HG03521 (cell line): ENCODE data around the gene PTPN1.
"Not testable (repeated sequence)": the region's sequence is repeated elsewhere in the genome, so short reads cannot be mapped to it uniquely, and the experiment has no call there.

Source experiments
- ATAC-seq: cut with Tn5 transposase; IDR thresholded peaks from one replicate; pipeline ENCODE4 v1.9.1; 2021; ENCODE audit warnings: mild to moderate bottlenecking, moderate library complexity; ENCODE audit not compliant: unreplicated experiment

PTPN1 gene

DNA sequence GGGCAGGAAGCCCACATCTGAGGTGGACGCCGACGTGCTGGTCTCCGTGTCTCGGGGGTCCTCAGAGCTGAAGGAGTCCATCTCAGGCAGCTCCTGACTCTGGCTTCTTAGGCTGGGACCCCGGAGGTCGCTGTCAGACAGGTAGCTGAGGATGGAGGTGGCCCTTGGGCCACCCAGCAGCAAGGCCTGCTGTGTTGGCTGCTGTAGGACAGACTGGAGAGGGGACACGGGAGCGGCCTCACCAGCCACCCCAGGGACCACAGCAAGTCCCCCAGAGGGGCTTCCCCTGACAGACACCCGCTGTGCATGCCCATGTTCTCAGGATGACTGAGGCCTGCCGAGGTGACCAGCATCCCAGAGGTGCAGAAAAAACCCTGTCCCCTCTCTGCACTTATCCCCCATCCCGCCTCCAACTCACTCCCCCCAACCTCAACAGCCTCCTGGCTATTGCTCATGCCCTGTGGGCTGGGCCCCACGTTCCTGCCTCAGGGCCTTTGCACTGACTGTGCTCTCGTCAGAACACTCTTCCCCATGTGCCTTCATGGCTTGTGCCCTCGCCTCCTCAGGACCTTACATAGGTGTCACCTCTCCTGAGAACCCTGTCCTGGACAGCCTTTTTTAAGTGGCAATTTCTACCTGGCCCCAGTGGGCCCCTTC lies 92.4 kb downstream of the PTPN1 start:
- no peak for ATAC-seq

DNA sequence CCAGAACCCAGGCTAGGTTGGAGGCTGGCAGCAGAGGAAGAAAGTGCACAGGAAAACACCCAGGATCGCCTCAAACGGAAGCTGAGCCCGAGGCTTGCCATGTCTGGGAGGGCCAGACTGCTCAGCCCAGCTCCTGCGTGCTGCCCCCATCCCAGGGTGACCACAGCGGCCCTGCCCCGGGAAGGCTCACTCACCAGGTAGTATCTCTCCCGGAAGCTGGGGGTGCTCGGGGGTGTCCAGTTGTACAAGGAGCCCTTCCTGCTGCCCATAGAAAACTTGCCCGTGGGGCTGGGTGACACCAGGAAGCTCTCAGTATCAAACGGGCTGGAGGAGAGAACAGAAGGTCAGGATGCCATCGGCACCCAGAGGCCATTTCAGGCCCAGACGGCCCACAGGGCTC lies 94.3 kb downstream of the PTPN1 start:
- no peak for ATAC-seq

DNA sequence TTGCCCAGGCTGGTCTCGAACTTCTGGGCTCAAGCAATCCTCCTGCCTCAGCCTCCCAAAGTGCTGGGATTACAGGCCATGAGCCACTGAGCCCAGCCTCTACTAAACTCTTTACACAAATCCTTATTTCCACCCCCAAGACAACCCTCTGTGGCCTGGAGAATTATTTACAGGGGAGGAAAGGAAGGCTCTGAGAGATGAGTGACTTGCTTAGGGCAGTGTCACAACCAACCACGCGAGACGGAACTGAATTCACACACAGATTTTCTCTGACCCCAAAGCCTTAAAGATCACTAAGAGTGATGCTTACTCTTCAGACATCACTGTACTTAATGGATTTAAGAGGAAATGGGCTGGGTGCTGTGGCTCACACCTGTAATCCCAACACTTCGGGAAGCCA lies 95.0 kb downstream of the PTPN1 start:
- ATAC-seq, result no peak

DNA sequence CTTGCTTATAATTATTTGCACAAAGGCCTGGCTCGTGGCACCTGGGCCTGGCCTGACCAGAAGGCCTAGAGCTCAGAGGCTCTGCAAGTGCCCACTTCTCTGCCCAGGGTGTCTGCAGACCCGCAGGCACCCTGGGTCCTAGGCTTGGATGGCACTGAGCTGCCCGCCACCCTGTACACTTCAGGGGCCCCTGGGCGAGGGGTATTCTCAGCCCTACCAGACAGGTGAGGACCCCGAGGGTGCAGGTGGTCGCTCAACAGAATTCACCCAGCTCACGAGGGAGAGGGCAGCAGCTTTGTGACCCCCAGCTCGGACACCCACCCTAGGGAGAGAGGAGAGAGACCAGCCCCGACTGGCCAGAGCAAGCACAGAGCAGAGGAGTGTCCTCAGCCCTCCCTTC lies 97.3 kb downstream of the PTPN1 start:
- no peak for ATAC-seq

DNA sequence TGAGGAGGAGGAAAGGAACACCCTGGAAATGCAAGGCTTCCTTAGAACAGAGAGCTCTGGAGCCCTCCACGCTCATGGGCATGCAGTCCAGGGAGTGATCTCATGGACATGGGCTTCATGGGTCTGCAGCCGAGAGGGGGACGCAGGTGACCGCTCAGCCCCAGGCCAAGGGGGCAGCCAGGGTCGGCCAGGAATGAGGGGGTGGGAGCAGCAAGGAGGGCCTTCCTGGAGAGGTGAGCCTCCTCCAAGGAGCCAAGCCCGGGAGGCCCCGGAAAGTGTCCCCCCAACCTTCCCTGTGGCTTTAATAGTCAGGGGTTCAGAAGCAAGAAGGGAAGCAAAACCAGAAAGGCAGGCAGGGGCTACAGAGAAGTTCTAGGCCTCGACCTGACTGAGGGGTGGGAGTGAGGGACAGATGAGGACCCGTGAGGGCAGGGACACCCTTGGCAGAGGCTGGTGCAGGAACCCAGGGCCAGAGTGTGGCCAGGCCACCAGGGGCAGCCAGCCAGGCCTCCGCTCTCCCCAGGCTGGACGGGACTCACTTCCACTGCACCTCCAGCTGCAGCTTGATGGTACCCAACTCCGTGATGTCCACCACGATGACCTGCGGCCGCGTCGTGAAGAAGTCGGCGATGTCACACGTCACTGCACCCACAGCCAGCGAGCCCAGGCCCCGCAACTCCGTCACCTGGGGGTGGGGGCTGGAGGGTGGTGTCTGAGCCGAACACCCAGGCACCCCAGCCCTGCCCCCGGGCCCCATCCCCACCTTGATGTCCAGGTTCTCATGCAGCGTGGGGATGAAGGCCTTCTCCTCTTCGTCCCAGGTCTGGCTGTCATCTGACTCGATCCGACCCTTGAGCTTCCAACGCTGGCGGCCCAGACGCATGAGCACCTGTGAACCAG lies 97.9 kb downstream of the PTPN1 start:
- no peak for ATAC-seq

DNA sequence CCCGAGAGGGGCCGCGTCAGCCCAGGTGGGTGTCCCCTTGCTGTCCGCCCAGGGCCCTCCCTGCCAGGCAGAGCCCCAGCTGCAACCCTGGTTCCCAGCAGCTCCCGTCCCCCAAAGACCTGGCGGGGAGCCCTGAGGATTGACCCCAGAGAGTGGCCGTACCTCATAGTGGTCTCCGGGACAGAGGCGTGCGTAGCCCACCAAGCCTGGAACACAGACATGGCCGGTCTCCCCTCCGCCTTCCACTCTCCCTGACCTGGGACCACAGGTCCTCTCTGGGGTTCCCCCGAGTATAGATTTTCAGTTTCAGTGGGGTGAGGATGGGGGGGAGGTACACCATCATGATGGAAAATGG lies 98.5 kb downstream of the PTPN1 start:
- no peak for ATAC-seq

DNA sequence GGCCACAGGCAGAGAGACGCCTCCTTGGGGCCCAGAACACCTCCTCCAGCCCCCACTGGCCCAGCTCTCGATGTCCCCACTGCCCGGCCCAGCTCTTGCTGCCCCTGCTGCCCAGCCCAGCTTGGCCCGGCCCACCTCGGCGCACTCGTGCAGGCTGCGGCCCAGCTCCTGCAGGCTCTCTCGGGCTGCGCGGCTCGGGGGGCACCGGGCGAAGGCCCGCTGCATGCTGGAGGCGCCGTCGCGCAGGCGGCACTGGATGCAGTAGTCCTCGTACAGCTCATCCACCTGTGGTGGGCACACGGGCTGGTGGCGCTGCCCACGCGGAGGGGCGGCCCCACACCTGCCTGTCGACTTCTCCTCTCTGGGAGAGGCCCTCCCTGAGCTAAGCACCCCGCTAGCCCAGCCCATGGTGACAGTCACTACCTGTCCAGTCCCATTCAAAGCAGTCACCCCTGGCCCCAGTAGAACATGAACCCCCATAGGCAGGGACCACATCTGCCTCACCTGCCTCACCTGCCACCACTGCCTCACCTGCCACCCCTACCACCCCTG lies 99.3 kb downstream of the PTPN1 start:
- ATAC-seq, result no peak

DNA sequence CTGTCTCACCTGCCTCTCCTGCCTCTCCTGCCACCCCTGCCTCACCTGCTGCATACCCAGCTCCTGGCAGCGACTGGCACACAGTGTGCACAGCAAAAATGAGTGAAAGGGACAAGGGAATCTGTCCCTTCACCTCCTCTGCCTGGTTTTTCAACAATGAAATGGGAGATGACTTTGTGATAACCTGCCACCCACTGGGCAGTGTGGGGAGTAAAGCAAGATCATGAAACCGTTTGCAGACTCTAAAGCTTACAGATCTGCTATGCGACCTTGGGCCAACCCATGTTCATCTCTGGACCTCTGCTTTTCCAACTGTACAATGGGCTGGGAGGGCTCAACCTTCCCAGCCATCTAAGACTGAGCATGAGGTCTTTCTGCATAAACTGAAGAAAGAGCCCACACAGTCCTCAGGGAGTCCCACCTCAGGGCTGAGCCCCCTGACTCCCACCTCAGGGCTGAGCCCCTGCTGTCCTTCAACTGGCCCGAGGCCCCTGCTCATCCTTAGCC lies 100.1 kb downstream of the PTPN1 start:
- no peak for ATAC-seq

DNA sequence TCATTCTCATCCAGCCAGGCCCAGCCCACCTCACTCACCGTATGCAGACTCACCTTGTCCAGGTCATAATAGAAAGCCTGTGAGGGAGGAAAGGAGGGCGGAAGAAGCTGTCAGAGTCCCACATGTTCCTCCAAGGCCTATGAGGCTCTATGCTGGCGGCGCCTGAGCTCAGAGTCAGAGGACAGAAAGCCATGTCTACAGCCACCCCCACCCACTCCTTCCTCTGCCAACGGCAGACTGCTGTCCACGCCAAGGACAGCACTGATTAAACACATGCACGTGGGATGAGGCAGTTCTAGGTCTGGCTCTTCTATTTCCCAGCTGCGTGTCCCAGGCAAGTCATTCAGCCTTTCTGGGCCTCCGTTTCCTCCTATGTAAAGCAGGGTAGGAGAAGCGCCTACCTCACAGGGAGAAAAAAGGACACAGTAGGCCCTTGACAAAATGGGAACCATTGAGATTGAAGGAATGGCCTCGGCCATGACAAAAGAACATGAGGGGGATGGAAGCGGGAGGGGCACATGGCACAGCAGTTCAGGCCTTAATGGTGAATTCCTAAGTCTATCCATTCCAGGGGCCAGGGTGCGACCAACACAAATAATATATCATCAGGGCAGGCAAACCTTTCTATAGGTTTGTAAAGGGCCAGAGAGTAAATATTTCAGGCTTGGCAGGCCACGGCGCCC lies 101.1 kb downstream of the PTPN1 start:
- no peak for ATAC-seq

DNA sequence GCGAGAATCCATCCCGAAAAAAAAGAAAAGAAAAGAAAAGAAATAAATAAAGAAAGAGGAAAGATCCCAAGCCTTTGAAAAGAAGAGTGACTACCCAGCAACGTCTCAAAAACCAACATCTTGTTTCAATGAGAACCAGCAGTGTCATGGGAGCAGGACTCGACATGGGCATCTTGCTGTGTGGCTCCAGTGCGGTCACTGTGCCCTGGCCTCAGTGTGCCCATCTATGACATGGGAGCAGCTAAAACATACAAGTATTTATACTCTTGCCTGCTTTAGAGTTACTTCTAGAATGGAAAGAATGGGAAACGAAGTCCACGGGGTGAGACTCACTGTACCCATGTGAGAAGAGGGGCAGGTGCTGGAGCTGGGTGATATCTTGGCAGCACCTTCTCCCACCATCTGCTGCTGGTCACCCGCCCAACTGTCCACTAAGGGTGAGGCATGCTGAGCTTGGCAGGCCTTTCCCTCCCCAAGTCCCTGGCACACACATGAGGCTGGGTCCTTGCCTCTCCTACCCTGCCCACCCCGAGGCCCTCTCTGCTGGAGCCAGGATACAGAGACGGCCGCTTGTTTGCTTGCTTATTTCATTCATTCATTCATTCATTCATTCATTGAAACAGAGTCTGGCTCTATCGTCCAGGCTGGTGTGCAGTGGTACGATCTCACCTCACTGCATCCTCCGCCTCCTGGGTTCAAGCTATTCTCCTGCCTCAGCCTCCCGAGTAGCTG lies 103.4 kb downstream of the PTPN1 start:
- ATAC-seq, result no peak

DNA sequence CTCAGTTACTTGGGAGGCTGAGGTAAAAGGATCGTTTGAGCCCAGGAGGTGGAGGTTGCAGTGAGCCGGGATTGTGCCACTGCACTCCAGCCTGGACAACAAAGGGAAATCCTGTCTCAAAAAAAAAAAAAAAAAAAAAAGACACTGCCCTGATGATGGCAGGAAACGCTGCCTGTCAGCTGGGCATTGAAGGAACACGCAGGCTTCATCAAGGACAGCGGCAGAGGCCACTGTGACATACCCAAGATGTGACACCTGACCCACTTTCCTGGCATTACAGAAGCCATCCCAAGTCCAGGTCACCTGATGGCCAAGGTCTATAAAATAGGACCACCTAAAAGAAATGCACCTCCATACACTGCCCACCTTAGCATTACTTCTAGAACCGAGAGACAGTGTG lies 105.2 kb downstream of the PTPN1 start:
- ATAC-seq, result no peak

DNA sequence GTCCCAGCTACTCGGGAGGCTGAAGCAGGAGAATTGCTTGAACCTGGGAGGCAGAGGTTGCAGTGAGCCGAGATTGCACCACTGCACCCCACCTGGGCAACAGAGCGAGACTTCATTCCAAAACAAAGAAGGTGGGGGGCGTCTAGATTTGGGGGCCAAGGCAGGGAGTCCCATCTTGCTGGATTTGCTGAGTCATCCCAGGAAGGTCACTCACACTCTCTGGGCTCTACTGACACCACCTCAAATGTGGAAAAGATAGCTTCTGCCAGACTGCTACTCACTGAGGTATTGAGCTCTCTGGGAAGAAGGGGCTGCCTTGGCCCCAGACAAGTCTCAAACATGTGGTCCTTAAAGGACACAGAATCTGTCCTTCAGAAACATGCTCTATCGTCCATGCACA lies 106.8 kb downstream of the PTPN1 start:
- no peak for ATAC-seq

DNA sequence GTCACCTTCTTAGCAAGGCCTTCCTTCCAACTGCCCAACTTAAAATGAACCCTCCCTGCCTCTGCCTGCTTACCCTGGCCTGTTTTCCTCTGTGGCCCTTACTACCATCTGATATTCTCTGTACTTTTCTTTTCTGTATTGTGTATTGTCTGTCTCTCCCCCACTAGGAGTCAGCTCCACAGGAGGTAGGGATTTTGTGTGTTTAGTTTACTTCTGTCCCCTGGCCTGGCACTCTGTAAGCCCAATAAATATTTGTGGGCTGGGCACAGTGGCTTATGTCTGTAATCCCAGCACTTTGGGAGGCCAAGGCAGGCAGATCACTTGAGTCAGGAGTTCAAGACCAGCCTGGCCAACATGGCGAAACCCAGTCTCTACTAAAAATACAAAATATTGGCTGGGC lies 108.4 kb downstream of the PTPN1 start:
- ATAC-seq, result no peak

DNA sequence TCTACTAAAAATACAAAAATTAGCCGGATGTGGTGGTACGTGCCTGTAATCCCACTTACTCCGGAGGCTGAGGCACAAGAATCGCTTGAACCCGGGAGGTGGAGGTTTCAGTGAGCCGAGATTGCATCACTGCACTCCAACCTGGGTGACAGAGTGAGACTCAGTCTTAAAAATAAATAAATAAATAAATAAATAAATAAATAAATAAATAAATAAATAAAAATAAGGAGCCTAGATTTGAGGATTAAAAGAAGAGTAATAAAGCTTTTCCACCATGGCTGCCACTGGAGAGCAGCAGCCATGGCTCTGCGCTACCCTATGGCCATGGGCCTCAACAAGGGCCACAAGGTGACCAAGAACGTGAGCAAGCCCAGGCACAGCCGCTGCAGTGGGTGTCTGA lies 110.3 kb downstream of the PTPN1 start:
- not testable (repeated sequence) for ATAC-seq

DNA sequence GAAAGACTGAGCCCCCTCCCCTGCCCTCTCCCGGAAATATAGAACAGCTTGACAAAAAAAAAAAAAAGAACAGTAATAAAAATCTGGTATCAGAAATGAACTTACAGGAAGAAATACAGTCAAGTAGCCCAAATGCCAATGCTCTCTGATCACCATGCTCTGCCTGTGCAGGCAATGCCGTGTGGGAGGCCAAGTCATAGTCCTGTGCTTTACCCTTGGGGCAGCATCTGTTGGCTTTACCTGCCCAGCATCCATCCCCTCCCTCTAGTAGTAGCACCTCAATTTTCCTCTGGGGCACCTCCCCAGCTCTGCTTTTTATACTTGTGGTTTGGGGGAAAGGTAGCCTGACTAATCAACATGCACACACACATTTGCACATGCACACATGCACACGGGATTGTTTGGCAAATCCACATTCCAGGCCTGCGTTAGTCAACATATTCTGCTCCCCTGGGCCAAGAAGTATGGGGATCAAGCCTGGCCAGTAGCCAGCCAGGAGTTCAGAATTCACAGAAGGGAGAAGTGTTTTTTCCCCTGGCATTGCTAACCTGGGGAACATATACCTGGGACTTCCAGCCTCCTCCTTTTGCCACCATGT lies 111.0 kb downstream of the PTPN1 start:
- no peak for ATAC-seq

DNA sequence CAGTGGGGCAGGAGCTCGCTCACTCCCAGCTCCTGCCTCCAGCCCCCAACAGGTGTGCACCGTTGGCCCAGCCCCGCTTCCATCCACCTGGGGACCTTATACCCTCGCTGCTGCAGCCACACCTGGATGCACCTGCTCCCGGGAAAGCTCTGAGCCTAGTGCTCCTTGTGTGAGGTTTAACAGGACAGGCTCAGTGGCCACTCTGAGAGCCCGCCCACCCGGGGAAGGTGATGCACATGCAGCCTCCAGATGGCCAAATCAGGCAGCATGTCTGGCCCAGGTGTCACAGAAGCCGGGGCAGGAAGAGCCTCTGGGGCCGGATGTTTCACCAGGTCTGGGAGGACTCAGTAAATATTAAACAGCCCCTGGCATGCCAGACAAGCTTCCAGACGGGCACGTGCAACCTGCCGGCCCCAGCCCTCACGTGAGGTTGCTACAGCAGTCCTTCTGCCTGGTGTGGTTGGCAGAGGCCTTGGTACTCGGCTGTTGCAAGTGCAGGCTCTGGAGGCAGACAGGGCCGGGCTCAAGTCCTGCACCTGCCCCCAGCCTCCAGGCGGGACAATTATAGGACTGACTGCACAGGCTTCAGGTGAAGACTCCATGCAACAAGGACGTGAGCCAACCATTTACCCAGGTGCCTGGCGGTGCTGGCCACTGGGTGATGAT lies 114.3 kb downstream of the PTPN1 start:
- no peak for ATAC-seq

DNA sequence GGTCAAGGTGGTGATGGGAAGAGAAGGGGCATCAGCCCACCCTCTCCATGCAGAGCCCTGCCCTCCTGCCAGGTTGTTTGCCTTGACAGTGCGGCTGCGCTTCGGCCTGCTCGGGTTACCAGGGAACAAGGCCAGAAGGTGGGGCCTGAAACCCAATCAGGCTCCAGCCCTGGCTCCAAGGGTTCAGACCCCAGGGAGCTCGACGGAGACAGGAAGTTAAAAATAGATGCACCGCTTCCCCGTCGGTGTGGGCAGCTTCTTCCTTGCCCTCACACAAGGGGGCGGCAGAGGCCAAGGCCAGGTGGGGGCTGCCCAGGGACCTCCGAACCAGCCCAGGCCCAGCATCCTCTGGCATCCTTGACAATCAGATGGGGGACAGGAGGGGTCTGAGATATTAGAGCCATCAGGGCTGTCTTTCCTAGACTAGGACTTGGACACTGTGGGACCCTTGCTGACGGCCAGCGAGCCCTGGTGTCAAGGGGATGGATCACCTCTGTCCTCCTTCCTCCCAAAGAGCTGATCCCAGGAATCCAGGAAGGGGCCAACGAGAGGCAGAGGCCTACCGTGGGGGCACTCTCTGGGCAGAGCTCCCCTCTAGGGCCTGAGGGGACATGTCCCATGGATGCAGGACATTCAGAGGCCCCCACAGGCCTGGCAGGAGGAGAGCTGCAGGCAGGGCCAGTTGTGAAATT lies 115.9 kb downstream of the PTPN1 start:
- ATAC-seq, result no peak

DNA sequence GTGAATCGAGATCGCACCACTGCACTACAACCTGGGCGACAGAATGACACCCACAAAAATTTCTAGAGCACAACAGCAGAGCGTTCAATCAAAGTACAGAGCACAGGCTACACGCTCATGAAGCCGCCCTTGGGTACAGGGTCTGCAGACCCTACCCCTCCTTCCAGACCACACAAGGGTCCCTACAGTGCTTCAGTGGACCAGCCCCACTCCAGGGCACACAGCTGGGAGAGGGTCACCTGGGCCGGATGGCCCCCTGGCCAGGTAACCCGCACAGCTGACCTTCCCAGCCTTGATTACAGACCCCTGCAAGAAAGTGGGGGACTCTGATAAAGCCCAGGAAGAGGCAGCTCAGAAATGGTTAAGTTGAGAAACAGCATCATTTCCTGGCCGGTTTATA lies 117.6 kb downstream of the PTPN1 start:
- no peak for ATAC-seq

DNA sequence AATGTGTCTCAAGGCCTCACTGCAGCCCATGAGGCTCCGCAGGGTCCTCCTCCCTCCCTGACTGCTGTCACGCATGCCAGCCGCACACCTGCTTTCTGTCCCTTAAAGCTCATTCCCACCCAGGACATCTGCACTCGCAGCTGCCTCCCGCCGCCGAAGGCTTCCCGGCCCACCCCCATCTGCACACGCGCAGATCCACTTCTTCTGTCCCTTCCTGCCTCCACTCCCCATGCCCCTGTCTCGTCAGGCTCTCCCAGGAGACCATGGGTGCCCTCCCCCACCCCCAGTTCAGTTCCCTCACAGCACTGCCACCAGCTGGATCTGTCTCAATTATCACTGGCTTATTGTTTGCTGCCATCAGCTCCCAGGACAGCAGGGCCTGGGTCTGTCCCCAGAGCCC lies 118.1 kb downstream of the PTPN1 start:
- ATAC-seq, result no peak
